Measurements from ENCODE around the gene DPYD.

Gene DPYD

GRCh38 chr1:97074771-97075170 is 846.1 kb downstream of the DPYD start:
- no peaks in the 10 kb centered on the region for H3K9me3 ChIP-seq (ENCODE audit: low read length)
- H3K4me2 ChIP-seq (ENCODE audit: low read length) = no peak overlapping the region
- H3K27ac ChIP-seq (ENCODE audit: low read depth, low read length, poor library complexity, severe bottlenecking) = no peak overlapping the region
- no peaks in the 10 kb centered on the region for H3K4me1 ChIP-seq (ENCODE audit: insufficient read depth, low read length, severe bottlenecking)
- H3K27me3 ChIP-seq (ENCODE audit: insufficient read depth, low read length) = no peaks in the 10 kb centered on the region
- H3K9me2 ChIP-seq (ENCODE audit: low read depth, low read length) = no peaks in the 10 kb centered on the region
- no peaks in the 10 kb centered on the region for H3K79me2 ChIP-seq (ENCODE audit: insufficient read depth, low read length)
- H2AFZ ChIP-seq (ENCODE audit: low read length) = no peak overlapping the region
- H3K36me3 ChIP-seq (ENCODE audit: insufficient read depth, low read length) = no peaks in the 10 kb centered on the region
- H4K20me1 ChIP-seq (ENCODE audit: insufficient read depth, low read length) = no peaks in the 10 kb centered on the region
- no peak overlapping the region for H3K9ac ChIP-seq (ENCODE audit: low read length)
- TF ChIP-seq CTCF (IDR thresholded peaks at IDR 0.05; ENCODE audit: low read length) (no peak), EZH2 (IDR thresholded peaks at IDR 0.05; ENCODE audit: borderline replicate concordance, low read length) (no peak)
- no peaks in the 10 kb centered on the region for H3F3A ChIP-seq (ENCODE audit: insufficient read depth, low read length)
- H3K4me3 ChIP-seq (ENCODE audit: low read depth, low read length, poor library complexity, severe bottlenecking) = no peak overlapping the region

- no peak overlapping the region for H3K4me2 ChIP-seq (ENCODE audit: low read length)
- H3K36me3 ChIP-seq (ENCODE audit: insufficient read depth, low read length) = no peaks in the 10 kb centered on the region
- no peaks in the 10 kb centered on the region for H3K4me1 ChIP-seq (ENCODE audit: insufficient read depth, low read length, severe bottlenecking)
- H3K4me3 ChIP-seq (ENCODE audit: low read depth, low read length, poor library complexity, severe bottlenecking) = no peak overlapping the region
- no peaks in the 10 kb centered on the region for H3K9me3 ChIP-seq (ENCODE audit: low read length)
- no peak overlapping the region for H3K9ac ChIP-seq (ENCODE audit: low read length)
- no peak overlapping the region for H3K27ac ChIP-seq (ENCODE audit: low read depth, low read length, poor library complexity, severe bottlenecking)
- no peaks in the 10 kb centered on the region for H4K20me1 ChIP-seq (ENCODE audit: insufficient read depth, low read length)
- no peaks in the 10 kb centered on the region for H3K79me2 ChIP-seq (ENCODE audit: insufficient read depth, low read length)
- TF ChIP-seq CTCF (IDR thresholded peaks at IDR 0.05; ENCODE audit: low read length) = no peak
- TF ChIP-seq EZH2 (IDR thresholded peaks at IDR 0.05; ENCODE audit: borderline replicate concordance, low read length) = no peak
- H3F3A ChIP-seq (ENCODE audit: insufficient read depth, low read length) = no peaks in the 10 kb centered on the region
- no peaks in the 10 kb centered on the region for H3K27me3 ChIP-seq (ENCODE audit: insufficient read depth, low read length)
- no peaks in the 10 kb centered on the region for H3K9me2 ChIP-seq (ENCODE audit: low read depth, low read length)
- no peak overlapping the region for H2AFZ ChIP-seq (ENCODE audit: low read length)
These were observed 846.9 kb downstream of the DPYD start for GRCh38 chr1:97073936-97074335.

GRCh38 chr1:97073169-97073568 is 847.7 kb downstream of the DPYD start:
- no peaks in the 10 kb centered on the region for H3K9me2 ChIP-seq (ENCODE audit: low read depth, low read length)
- H3K27ac ChIP-seq (ENCODE audit: low read depth, low read length, poor library complexity, severe bottlenecking) = no peak overlapping the region
- H3K4me2 ChIP-seq (ENCODE audit: low read length) = no peak overlapping the region
- H4K20me1 ChIP-seq (ENCODE audit: insufficient read depth, low read length) = no peaks in the 10 kb centered on the region
- no peaks in the 10 kb centered on the region for H3K27me3 ChIP-seq (ENCODE audit: insufficient read depth, low read length)
- no peaks in the 10 kb centered on the region for H3K36me3 ChIP-seq (ENCODE audit: insufficient read depth, low read length)
- H3K4me3 ChIP-seq (ENCODE audit: low read depth, low read length, poor library complexity, severe bottlenecking) = no peak overlapping the region
- H3K9me3 ChIP-seq (ENCODE audit: low read length) = no peaks in the 10 kb centered on the region
- H3K4me1 ChIP-seq (ENCODE audit: insufficient read depth, low read length, severe bottlenecking) = no peaks in the 10 kb centered on the region
- H3F3A ChIP-seq (ENCODE audit: insufficient read depth, low read length) = no peaks in the 10 kb centered on the region
- TF ChIP-seq CTCF (IDR thresholded peaks at IDR 0.05; ENCODE audit: low read length) (no peak), EZH2 (IDR thresholded peaks at IDR 0.05; ENCODE audit: borderline replicate concordance, low read length) (no peak)
- no peak overlapping the region for H3K9ac ChIP-seq (ENCODE audit: low read length)
- H3K79me2 ChIP-seq (ENCODE audit: insufficient read depth, low read length) = no peaks in the 10 kb centered on the region
- H2AFZ ChIP-seq (ENCODE audit: low read length) = no peak overlapping the region

All from OCI-LY1 (cell line).